ENCODE measurements around the gene STARD6.
"Not testable (repeated sequence)": the region's sequence is repeated elsewhere in the genome, so short reads cannot be mapped to it uniquely, and the experiment has no call there.

The STARD6 gene
- total RNA-seq = 0.15 to 0.65 reads per million in 2 donors

- DNase-seq = peak; percentile 80
Measured at GRCh38 chr18:54357660-54358494, at the start of gene STARD6, which contains the start of gene C18orf54. Gene STARD6, minus strand, starts transcription at chr18:54357858. Its CDS starts 3,285 bp downstream, at chr18:54354573. Gene C18orf54, plus strand, starts transcription at chr18:54357906. Its CDS starts 2,667 bp downstream, at chr18:54360573.

- no peak for DNase-seq
Measured at GRCh38 chr18:54405290-54405689, 47.6 kb upstream of the STARD6 start.

- no peak for DNase-seq
Measured at GRCh38 chr18:54396760-54397159, 39.1 kb upstream of the STARD6 start.

GRCh38 chr18:54393648-54394294 lies 36.1 kb upstream of the STARD6 start:
- no peak for DNase-seq

GRCh38 chr18:54392543-54393023 lies 34.9 kb upstream of the STARD6 start:
- DNase-seq = no peak

- DNase-seq = no peak
Measured at GRCh38 chr18:54390838-54391237, 33.2 kb upstream of the STARD6 start.

GRCh38 chr18:54389143-54389505 lies 31.5 kb upstream of the STARD6 start:
- DNase-seq = no peak

GRCh38 chr18:54388203-54389142 lies 30.8 kb upstream of the STARD6 start:
- DNase-seq = no peak

GRCh38 chr18:54387631-54388030 lies 30.0 kb upstream of the STARD6 start:
- DNase-seq = no peak

GRCh38 chr18:54386800-54387495 lies 29.3 kb upstream of the STARD6 start:
- DNase-seq = not testable (repeated sequence)

GRCh38 chr18:54386043-54386442 lies 28.4 kb upstream of the STARD6 start:
- no peak for DNase-seq

- no peak for DNase-seq
Measured at GRCh38 chr18:54382733-54383252, 25.1 kb upstream of the STARD6 start.

- no peak for DNase-seq
Measured at GRCh38 chr18:54382076-54382475, 24.4 kb upstream of the STARD6 start.

- no peak for DNase-seq
Measured at GRCh38 chr18:54381640-54382039, 24.0 kb upstream of the STARD6 start.

- DNase-seq = no peak
Measured at GRCh38 chr18:54378057-54378456, 20.4 kb upstream of the STARD6 start.

- no peak for DNase-seq
Measured at GRCh38 chr18:54360406-54360805, 2.7 kb upstream of the STARD6 start.

GRCh38 chr18:54359233-54359632 lies 1.6 kb upstream of the STARD6 start:
- no peak for DNase-seq

- DNase-seq = peak; percentile 9
Measured at GRCh38 chr18:54358495-54359040, 910 bp upstream of the STARD6 start.

- DNase-seq = no peak
Measured at GRCh38 chr18:54357082-54357659, 487 bp downstream of the STARD6 start.

- DNase-seq = no peak
Measured at GRCh38 chr18:54351186-54351585, 6.5 kb downstream of the STARD6 start.

GRCh38 chr18:54338230-54338629 lies 19.4 kb downstream of the STARD6 start:
- DNase-seq = no peak
